AG20443 (cell line): ENCODE measurements around the gene YBX2.

Source experiments
- DNase-seq: peaks from one replicate; pipeline ENCODE4 v3.0.0; 2012; ENCODE audit warnings: low spot score, mixed read lengths

Gene YBX2

GRCh38 chr17:7296189-7296861 is 1.9 kb upstream of the YBX2 start:
- DNase-seq: peak; percentile 93

GRCh38 chr17:7295230-7296180 is 1.1 kb upstream of the YBX2 start:
- DNase-seq: no peak

GRCh38 chr17:7293816-7294613 is 424 bp downstream of the YBX2 start:
- DNase-seq: no peak

- peak; percentile 6 for DNase-seq
Measured at GRCh38 chr17:7293159-7293558, 1.3 kb downstream of the YBX2 start.

GRCh38 chr17:7292729-7293128 is 1.7 kb downstream of the YBX2 start:
- peak; percentile 12 for DNase-seq

- peak; percentile 3 for DNase-seq
Measured at GRCh38 chr17:7292194-7292593, 2.2 kb downstream of the YBX2 start.

- DNase-seq: peak; percentile 3
Measured at GRCh38 chr17:7290685-7291084, 3.8 kb downstream of the YBX2 start.

GRCh38 chr17:7290166-7290565 is 4.3 kb downstream of the YBX2 start:
- DNase-seq: peak; percentile 3

- peak; percentile 4 for DNase-seq
Measured at GRCh38 chr17:7289256-7290032, 5.0 kb downstream of the YBX2 start.

- DNase-seq: no peak
Measured at GRCh38 chr17:7285679-7286078, 8.8 kb downstream of the YBX2 start.

- no peak for DNase-seq
Measured at GRCh38 chr17:7284911-7285310, 9.5 kb downstream of the YBX2 start.

- DNase-seq: no peak
Measured at GRCh38 chr17:7283471-7284216, 10.8 kb downstream of the YBX2 start.

- DNase-seq: no peak
Measured at GRCh38 chr17:7282752-7283321, 11.6 kb downstream of the YBX2 start.

- no peak for DNase-seq
Measured at GRCh38 chr17:7281953-7282751, 12.3 kb downstream of the YBX2 start.

GRCh38 chr17:7281074-7281952 is 13.1 kb downstream of the YBX2 start, which contains the start of gene SLC2A4:
SLC2A4 (plus strand) TSS chr17:7281718; CDS start chr17:7281935, 217 bp downstream.
- peak; percentile 97 for DNase-seq

- peak; percentile 90 for DNase-seq
Measured at GRCh38 chr17:7280519-7281073, 13.8 kb downstream of the YBX2 start.

GRCh38 chr17:7279448-7279847 is 15.0 kb downstream of the YBX2 start:
- DNase-seq: no peak

GRCh38 chr17:7266784-7267183 is 27.7 kb downstream of the YBX2 start:
- no peak for DNase-seq
